ENCODE measurements around the gene TRPT1. TPM values are rescaled to one million over a fixed set of nuclear protein-coding genes. Genes with fewer than 3 reads are reported as not detected.

The TRPT1 gene
- total and polyA plus RNA-seq, 9 of the 15 experiments (the other 6 are each of a cell fraction or from before 2014, with no cell fraction given): 4.6 to 41.7 (median 23.1) TPM

DNA sequence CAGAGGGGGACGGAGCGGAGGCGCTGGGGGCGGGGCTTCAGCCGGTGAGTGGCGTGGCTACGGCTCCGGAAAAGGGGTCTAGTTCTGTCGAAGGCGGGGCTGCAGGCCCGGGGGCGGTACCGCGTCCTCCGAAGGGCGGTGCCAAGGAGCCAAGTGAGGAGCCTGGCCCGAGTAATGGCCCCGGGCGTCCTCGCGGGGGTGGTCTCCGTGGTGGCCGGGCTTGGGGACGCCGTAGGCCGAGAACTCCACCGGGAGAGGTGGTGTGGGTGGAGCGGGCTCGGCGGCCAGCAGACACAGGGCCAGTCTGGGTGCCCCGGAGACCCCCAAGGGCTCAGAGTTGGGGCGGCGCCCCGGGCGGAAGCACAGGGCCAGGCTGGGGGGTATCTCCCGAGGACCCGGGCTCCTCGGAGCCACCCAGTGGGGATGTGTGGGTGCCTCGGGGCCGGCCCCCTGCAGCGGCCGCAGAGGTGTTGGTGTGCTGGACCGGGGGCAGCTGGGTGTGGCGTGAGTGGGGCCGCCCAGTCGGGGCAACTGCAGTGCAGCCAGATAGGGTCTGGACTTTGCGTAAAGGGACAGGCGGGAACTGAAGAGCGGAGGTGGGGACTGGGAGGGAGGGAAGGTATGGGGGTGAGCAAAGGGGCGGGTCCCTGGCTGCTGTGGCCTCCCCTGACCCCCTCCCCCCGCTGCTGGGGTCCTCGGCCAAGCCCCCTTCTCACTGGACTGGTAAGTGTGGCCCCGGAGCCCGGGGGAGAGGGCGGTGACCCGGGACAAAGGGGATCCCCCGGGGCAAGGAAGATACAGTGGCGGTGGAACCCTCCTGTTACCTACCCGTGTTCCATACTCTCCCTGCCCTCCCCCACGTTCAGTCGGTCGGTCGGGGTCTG, 15.7 kb upstream of the TRPT1 start (continued):
- TF ChIP-seq, protein P1, sequence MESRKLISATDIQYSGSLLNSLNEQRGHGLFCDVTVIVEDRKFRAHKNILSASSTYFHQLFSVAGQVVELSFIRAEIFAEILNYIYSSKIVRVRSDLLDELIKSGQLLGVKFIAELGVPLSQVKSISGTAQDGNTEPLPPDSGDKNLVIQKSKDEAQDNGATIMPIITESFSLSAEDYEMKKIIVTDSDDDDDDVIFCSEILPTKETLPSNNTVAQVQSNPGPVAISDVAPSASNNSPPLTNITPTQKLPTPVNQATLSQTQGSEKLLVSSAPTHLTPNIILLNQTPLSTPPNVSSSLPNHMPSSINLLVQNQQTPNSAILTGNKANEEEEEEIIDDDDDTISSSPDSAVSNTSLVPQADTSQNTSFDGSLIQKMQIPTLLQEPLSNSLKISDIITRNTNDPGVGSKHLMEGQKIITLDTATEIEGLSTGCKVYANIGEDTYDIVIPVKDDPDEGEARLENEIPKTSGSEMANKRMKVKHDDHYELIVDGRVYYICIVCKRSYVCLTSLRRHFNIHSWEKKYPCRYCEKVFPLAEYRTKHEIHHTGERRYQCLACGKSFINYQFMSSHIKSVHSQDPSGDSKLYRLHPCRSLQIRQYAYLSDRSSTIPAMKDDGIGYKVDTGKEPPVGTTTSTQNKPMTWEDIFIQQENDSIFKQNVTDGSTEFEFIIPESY (CRISPR knock-in tag; IDR thresholded peaks at IDR 0.05): no peak
- no peak for TF ChIP-seq ZNF766 (CRISPR knock-in tag; conservative IDR thresholded peaks at IDR 0.05)
- TF ChIP-seq NFE2 (IDR thresholded peaks at IDR 0.05; ENCODE audit: low read depth): no peak
- TF ChIP-seq, protein P2, sequence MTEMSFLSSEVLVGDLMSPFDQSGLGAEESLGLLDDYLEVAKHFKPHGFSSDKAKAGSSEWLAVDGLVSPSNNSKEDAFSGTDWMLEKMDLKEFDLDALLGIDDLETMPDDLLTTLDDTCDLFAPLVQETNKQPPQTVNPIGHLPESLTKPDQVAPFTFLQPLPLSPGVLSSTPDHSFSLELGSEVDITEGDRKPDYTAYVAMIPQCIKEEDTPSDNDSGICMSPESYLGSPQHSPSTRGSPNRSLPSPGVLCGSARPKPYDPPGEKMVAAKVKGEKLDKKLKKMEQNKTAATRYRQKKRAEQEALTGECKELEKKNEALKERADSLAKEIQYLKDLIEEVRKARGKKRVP (CRISPR knock-in tag; IDR thresholded peaks at IDR 0.05): no peak
- TF ChIP-seq, protein P3, sequence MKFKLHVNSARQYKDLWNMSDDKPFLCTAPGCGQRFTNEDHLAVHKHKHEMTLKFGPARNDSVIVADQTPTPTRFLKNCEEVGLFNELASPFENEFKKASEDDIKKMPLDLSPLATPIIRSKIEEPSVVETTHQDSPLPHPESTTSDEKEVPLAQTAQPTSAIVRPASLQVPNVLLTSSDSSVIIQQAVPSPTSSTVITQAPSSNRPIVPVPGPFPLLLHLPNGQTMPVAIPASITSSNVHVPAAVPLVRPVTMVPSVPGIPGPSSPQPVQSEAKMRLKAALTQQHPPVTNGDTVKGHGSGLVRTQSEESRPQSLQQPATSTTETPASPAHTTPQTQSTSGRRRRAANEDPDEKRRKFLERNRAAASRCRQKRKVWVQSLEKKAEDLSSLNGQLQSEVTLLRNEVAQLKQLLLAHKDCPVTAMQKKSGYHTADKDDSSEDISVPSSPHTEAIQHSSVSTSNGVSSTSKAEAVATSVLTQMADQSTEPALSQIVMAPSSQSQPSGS (CRISPR knock-in tag; IDR thresholded peaks at IDR 0.05): no peak
- TF ChIP-seq JUN (IDR thresholded peaks at IDR 0.05; ENCODE audit: borderline replicate concordance, low read depth, low read length): no peak
- no peak for TF ChIP-seq JUN (CRISPR knock-in tag; IDR thresholded peaks at IDR 0.05; ENCODE audit: borderline replicate concordance)
- TF ChIP-seq, protein P4, sequence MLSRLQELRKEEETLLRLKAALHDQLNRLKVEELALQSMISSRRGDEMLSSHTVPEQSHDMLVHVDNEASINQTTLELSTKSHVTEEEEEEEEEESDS (CRISPR knock-in tag; IDR thresholded peaks at IDR 0.05): no peak
- no peak for TF ChIP-seq SRSF7 (optimal IDR thresholded peaks at IDR 0.05; ENCODE audit: low read depth, low read length)
- TF ChIP-seq, protein P5, sequence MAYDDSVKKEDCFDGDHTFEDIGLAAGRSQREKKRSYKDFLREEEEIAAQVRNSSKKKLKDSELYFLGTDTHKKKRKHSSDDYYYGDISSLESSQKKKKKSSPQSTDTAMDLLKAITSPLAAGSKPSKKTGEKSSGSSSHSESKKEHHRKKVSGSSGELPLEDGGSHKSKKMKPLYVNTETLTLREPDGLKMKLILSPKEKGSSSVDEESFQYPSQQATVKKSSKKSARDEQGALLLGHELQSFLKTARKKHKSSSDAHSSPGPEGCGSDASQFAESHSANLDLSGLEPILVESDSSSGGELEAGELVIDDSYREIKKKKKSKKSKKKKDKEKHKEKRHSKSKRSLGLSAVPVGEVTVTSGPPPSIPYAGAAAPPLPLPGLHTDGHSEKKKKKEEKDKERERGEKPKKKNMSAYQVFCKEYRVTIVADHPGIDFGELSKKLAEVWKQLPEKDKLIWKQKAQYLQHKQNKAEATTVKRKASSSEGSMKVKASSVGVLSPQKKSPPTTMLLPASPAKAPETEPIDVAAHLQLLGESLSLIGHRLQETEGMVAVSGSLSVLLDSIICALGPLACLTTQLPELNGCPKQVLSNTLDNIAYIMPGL (CRISPR knock-in tag; IDR thresholded peaks at IDR 0.05): peak; percentile 62; the same call in 1 of the 2 replicates
- TF ChIP-seq TAL1 (IDR thresholded peaks at IDR 0.05): no peak
- no peak for TF ChIP-seq KDM4B (IDR thresholded peaks at IDR 0.05; ENCODE audit: borderline replicate concordance in 2 of 2, low read depth in 1 of 2)
- no peak for TF ChIP-seq ZNF134 (CRISPR knock-in tag; conservative IDR thresholded peaks at IDR 0.05)
- no peak for TF ChIP-seq KAT8 (IDR thresholded peaks at IDR 0.05; ENCODE audit: low read depth)
- TF ChIP-seq KLF13 (tag; IDR thresholded peaks at IDR 0.05; ENCODE audit: borderline replicate concordance, low read depth): no peak
- no peak for TF ChIP-seq ZC3H4 (CRISPR knock-in tag; IDR thresholded peaks at IDR 0.05; ENCODE audit: borderline replicate concordance)
- TF ChIP-seq FOXP1 (CRISPR knock-in tag; IDR thresholded peaks at IDR 0.05): peak; percentile 48; the same call in 1 of the 2 replicates
- TF ChIP-seq ZNF77 (CRISPR knock-in tag; IDR thresholded peaks at IDR 0.05): no peak
- TF ChIP-seq BACH1 (tag; IDR thresholded peaks at IDR 0.05): no peak
- TF ChIP-seq SAFB (IDR thresholded peaks at IDR 0.05; ENCODE audit: borderline replicate concordance, low read depth, low read length): 0 out of 2 replicates have a peak, but pooled peaks have one; percentile 41
- TF ChIP-seq SMARCE1 (IDR thresholded peaks at IDR 0.05): no peak
- no peak for TF ChIP-seq ZNF124 (CRISPR knock-in tag; IDR thresholded peaks at IDR 0.05)
- no peak for TF ChIP-seq RBM39 (optimal IDR thresholded peaks at IDR 0.05; ENCODE audit: low read depth, low read length)
